ENCODE data around the gene TLE4. TPM values are rescaled to one million over a fixed set of nuclear protein-coding genes. Genes with fewer than 3 reads are reported as not detected.
"Not testable (repeated sequence)": the region's sequence is repeated elsewhere in the genome, so short reads cannot be mapped to it uniquely, and the experiment has no call there.

TLE4 gene
- total RNA-seq, 4 donors from 2014 or later: 30.5 to 66.2 (median 46.4) TPM

DNA sequence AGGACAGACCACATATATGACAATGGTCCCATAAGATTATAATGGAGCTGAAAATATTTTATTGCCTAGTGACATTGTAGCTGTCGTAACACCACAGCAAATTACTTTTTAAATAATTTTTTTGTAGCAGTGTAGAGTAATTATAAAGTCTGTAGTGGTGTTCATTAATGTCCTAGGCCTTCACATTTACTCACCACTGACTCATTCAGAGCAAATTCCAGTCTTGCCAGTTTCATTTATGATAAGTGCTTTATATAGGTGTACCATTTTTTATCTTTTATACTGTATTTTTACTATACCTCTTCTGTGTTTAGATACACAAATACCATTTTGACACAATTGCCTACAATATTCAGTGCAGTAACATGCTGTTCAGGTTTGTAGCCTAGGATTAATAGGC lies 67.6 kb downstream of the TLE4 start:
- no peaks in the 10 kb centered on the region for H3K9me3 ChIP-seq
- peaks cover 0 to under 1% of the 10 kb centered on the region in 2 donors for H3K36me3 ChIP-seq
- no peak overlapping the region for H3K4me3 ChIP-seq
- no peak for ATAC-seq
- H3K4me1 ChIP-seq: peaks cover 0 to 7% (median 0%) of the 10 kb centered on the region in 3 donors
- TF ChIP-seq CTCF (IDR thresholded peaks at IDR 0.05) (no peak), POLR2AphosphoS5 (IDR thresholded peaks at IDR 0.05) (no peak), EP300 (IDR thresholded peaks at IDR 0.05) (no peak), POLR2A (IDR thresholded peaks at IDR 0.05) (no peak)
- WGBS, 2 donors (ENCODE audit: low coverage in 1 of 2): 93 to 100% methylated on average over 1 of the region's 1 CpG
- no peak overlapping the region for H3K27ac ChIP-seq
- H3K27me3 ChIP-seq: no peaks in the 10 kb centered on the region

- H3K27me3 ChIP-seq, H3K27ac ChIP-seq, ATAC-seq, H3K4me1 ChIP-seq, H3K36me3 ChIP-seq, H3K4me3 ChIP-seq, H3K9me3 ChIP-seq: not testable (repeated sequence)
- 97 to 100% methylated on average over 2 to 3 of the region's 3 CpGs for WGBS, 2 donors (ENCODE audit: low coverage in 1 of 2)
These were observed 68.3 kb downstream of the TLE4 start for GRCh38 chr9:79640067-79640466.

DNA sequence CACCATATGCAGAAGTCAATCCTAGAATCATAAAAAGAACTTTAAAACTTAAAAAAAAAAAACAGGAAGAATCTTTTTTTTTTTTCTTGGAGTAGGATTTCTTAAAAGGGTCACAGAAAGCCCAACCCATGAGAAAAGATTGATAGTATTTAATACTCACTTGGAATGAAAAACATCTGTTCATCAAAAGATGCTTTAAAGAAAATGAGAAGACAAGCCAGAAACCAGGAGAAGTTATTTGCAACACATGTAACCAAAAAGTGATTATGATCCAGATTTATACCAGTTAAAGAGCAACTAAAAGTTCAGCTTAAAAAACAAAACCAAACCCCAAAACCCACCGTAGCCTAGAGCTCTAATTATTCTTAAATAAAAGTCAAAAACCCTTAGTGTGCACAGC lies 69.3 kb downstream of the TLE4 start:
- WGBS, 2 donors (ENCODE audit: low coverage in 1 of 2): 22 to 38% methylated on average over 1 of the region's 1 CpG

DNA sequence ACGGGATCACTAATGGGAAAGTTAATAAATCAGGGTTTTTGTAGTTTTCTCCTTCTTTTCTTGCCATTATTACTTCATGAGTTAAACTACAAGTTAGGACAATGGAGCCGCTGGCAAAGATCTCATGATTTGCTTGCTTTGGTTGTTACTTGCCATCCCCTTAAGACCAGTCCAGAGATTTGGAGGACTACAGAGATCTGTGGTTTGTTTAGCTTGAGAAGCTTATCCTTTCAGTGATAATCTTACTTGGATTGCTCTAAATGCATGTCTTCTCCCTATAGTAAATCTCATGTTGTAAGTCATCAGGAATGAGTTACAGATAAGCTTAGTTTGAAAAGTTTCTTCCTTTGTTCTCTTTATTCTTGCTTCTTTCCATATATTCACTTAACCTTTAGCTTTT lies 70.9 kb downstream of the TLE4 start:
- no peak for TF ChIP-seq POLR2A (IDR thresholded peaks at IDR 0.05)
- no peak for TF ChIP-seq EP300 (IDR thresholded peaks at IDR 0.05)
- TF ChIP-seq POLR2AphosphoS5 (IDR thresholded peaks at IDR 0.05): no peak
- TF ChIP-seq CTCF (IDR thresholded peaks at IDR 0.05): no peak
- peaks cover 0 to 3% (median 0%) of the 10 kb centered on the region in 3 donors for H3K4me1 ChIP-seq
- H3K27ac ChIP-seq: no peak overlapping the region
- H3K27me3 ChIP-seq: no peaks in the 10 kb centered on the region
- peaks cover 0 to 9% of the 10 kb centered on the region in 2 donors for H3K36me3 ChIP-seq
- H3K4me3 ChIP-seq: no peak overlapping the region
- no peaks in the 10 kb centered on the region for H3K9me3 ChIP-seq
- 94 to 96% methylated on average over 2 of the region's 2 CpGs for WGBS, 2 donors (ENCODE audit: low coverage in 1 of 2)
- ATAC-seq: no peak

More for the DNA sequence above, 69.3 kb downstream of the TLE4 start:
- Histone ChIP-seq H3K36me3 (peaks cover 0 to 9% of the 10 kb centered on the region in 2 donors), H3K4me1 (peaks cover 0 to 7% (median 0%) of the 10 kb centered on the region in 3 donors), H3K27me3 (no peaks in the 10 kb centered on the region), H3K27ac (no peak overlapping the region), H3K4me3 (no peak overlapping the region), H3K9me3 (no peaks in the 10 kb centered on the region)
- TF ChIP-seq EP300 (IDR thresholded peaks at IDR 0.05): no peak
- TF ChIP-seq POLR2AphosphoS5 (IDR thresholded peaks at IDR 0.05): no peak
- no peak for TF ChIP-seq CTCF (IDR thresholded peaks at IDR 0.05)
- no peak for TF ChIP-seq POLR2A (IDR thresholded peaks at IDR 0.05)
- no peak for ATAC-seq

GRCh38 chr9:79644048-79644447 lies 72.3 kb downstream of the TLE4 start:
- no peak overlapping the region for H3K27ac ChIP-seq

GRCh38 chr9:79644601-79645000 lies 72.8 kb downstream of the TLE4 start:
- H3K27me3 ChIP-seq: no peaks in the 10 kb centered on the region
- WGBS, 2 donors (ENCODE audit: low coverage in 1 of 2): 20 to 100% methylated on average over 1 of the region's 4 CpGs

More at GRCh38 chr9:79644048-79644447, 72.3 kb downstream of the TLE4 start:
- no peak for ATAC-seq
- Histone ChIP-seq H3K4me3 (no peak overlapping the region), H3K27me3 (no peaks in the 10 kb centered on the region), H3K4me1 (peaks cover 0 to 3% (median 0%) of the 10 kb centered on the region in 3 donors), H3K9me3 (no peaks in the 10 kb centered on the region), H3K36me3 (peaks cover 0 to 9% of the 10 kb centered on the region in 2 donors)
- WGBS, 2 donors (ENCODE audit: low coverage in 1 of 2): 87 to 90% methylated on average over 3 to 6 of the region's 6 CpGs
- no peak for TF ChIP-seq POLR2AphosphoS5 (IDR thresholded peaks at IDR 0.05)
- no peak for TF ChIP-seq EP300 (IDR thresholded peaks at IDR 0.05)

More at GRCh38 chr9:79644601-79645000, 72.8 kb downstream of the TLE4 start:
- Histone ChIP-seq H3K36me3 (peaks cover 0 to 9% of the 10 kb centered on the region in 2 donors), H3K4me3 (no peak overlapping the region), H3K4me1 (peaks cover 0 to 3% (median 0%) of the 10 kb centered on the region in 3 donors), H3K9me3 (no peaks in the 10 kb centered on the region), H3K27ac (no peak overlapping the region)
- no peak for ATAC-seq
- TF ChIP-seq EP300 (IDR thresholded peaks at IDR 0.05): no peak
- no peak for TF ChIP-seq CTCF (IDR thresholded peaks at IDR 0.05)
- no peak for TF ChIP-seq POLR2AphosphoS5 (IDR thresholded peaks at IDR 0.05)
- no peak for TF ChIP-seq POLR2A (IDR thresholded peaks at IDR 0.05)
